ENCODE results near the gene COX14. TPM values are rescaled to one million over a fixed set of nuclear protein-coding genes. Genes with fewer than 3 reads are reported as not detected.
A peak's percentile ranks its signal among the peaks of the same experiment; 100 is the strongest.

COX14 gene
- polyA plus RNA-seq, 1 donor (not counting 4 experiments of a cell fraction or from before 2014, with no cell fraction given), result 96.6 TPM

DNA sequence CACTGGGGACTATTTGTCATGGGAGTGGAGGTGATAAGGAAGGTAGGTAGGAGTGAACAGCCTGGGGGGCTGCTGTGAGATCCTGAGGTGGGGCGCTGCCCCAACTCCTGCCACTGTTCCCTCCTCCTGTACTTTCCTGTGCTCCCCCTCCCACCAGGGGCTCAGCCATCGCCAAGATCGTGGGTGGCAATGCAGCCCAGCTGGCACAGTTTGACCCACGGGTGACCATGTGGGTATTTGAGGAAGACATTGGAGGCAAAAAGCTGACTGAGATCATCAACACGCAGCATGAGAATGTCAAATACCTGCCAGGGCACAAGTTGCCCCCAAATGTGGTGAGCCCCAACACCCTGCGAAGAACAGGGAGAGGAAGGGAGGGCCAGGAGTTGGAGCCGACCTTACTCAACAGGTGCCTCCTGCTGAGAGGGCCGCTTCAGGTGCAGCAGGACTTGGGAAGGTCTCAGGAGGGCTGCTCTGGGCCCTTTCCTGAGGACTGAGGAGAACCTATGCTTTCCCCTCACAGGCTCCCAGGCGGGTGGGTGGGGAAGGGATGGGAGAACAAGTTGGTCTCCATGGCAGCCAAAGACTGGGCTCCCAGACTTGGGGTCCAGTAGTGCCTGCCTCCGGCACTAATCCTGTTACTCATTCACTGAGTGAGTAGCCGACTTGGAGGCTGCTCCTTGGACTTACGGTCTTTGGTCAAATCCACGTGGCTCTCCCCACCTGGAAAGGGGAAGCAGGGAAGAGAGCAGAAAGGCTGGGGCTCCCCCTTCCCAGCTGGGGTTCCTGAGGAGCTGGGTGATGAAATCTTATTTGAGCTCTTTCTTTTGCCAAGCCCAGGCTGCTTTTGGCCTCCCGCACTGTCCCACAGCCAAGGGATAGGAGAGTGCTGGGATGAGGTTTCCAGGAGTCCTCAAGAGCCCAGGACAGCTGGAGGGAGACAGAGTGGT is 7.3 kb upstream of the COX14 start:
- no peak for TF ChIP-seq EZH2 (IDR thresholded peaks at IDR 0.05; ENCODE audit: low read length)
- no peak for TF ChIP-seq CTCF (optimal IDR thresholded peaks at IDR 0.05 in 1 of 3, IDR thresholded peaks at IDR 0.05 in 1 of 3, conservative IDR thresholded peaks at IDR 0.05 in 1 of 3; ENCODE audit: extremely low read depth in 1 of 3, insufficient read depth in 2 of 3, low read length in 3 of 3)
- no peak for FAIRE-seq
- H3K9ac ChIP-seq (ENCODE audit: control insufficient read depth, extremely low read depth, insufficient read depth, low read length), result no peak overlapping the region

GRCh38 chr12:50105913-50106450 is 6.1 kb upstream of the COX14 start:
- FAIRE-seq (no peak), DNase-seq (ENCODE audit: low read depth, low spot score) (no peak)
- no peaks in the 10 kb centered on the region for H3K27me3 ChIP-seq (ENCODE audit: control insufficient read depth, extremely low read depth, insufficient read depth, low read length)
- H3K27ac ChIP-seq (ENCODE audit: control insufficient read depth, insufficient read depth, low read length), result no peak overlapping the region
- no peak overlapping the region for H3K4me2 ChIP-seq (ENCODE audit: control insufficient read depth, extremely low read depth, insufficient read depth, low read depth, low read length)
- no peaks in the 10 kb centered on the region for H3K79me2 ChIP-seq (ENCODE audit: control insufficient read depth, insufficient read depth, low read length)
- H3K4me1 ChIP-seq (ENCODE audit: control insufficient read depth, extremely low read depth, insufficient read depth, low read length), result peaks cover 17% of the 10 kb centered on the region
- dilution Hi-C loops (cut with MboI; ENCODE audit: extremely low pct_ligation_motif_present, low sequenced_read_pairs), result no loop called here
- TF ChIP-seq EZH2 (IDR thresholded peaks at IDR 0.05; ENCODE audit: low read length) (no peak), CTCF (optimal IDR thresholded peaks at IDR 0.05 in 1 of 3, IDR thresholded peaks at IDR 0.05 in 1 of 3, conservative IDR thresholded peaks at IDR 0.05 in 1 of 3; ENCODE audit: extremely low read depth in 1 of 3, insufficient read depth in 2 of 3, low read length in 3 of 3) (no peak)
- H3K9me1 ChIP-seq (ENCODE audit: control insufficient read depth, extremely low read depth, insufficient read depth, low read length), result no peaks in the 10 kb centered on the region
- no peaks in the 10 kb centered on the region for H3K9me3 ChIP-seq (ENCODE audit: control insufficient read depth, low read depth, low read length)
- no peak overlapping the region for H3K9ac ChIP-seq (ENCODE audit: control insufficient read depth, extremely low read depth, insufficient read depth, low read length)
- no peaks in the 10 kb centered on the region for H4K20me1 ChIP-seq (ENCODE audit: control insufficient read depth, extremely low read depth, insufficient read depth, low read length)
- no peak overlapping the region for H3K4me3 ChIP-seq (ENCODE audit: control insufficient read depth in 2 of 3, extremely low read depth in 1 of 3, insufficient read depth in 2 of 3, low read depth in 1 of 3, low read length in 3 of 3)
- H3K36me3 ChIP-seq (ENCODE audit: control insufficient read depth in 2 of 2, extremely low read depth in 1 of 2, insufficient read depth in 2 of 2, low read length in 2 of 2), result peaks cover 2 to 11% of the 10 kb centered on the region in 2 experiments
- H2AFZ ChIP-seq (ENCODE audit: control insufficient read depth, low read length), result no peak overlapping the region

More for the DNA sequence above, 7.3 kb upstream of the COX14 start:
- no peak overlapping the region for H2AFZ ChIP-seq (ENCODE audit: control insufficient read depth, low read length)
- no peaks in the 10 kb centered on the region for H3K79me2 ChIP-seq (ENCODE audit: control insufficient read depth, insufficient read depth, low read length)
- no peaks in the 10 kb centered on the region for H3K9me3 ChIP-seq (ENCODE audit: control insufficient read depth, low read depth, low read length)
- H3K4me1 ChIP-seq (ENCODE audit: control insufficient read depth, extremely low read depth, insufficient read depth, low read length), result peaks cover 8% of the 10 kb centered on the region
- H3K36me3 ChIP-seq (ENCODE audit: control insufficient read depth in 2 of 2, extremely low read depth in 1 of 2, insufficient read depth in 2 of 2, low read length in 2 of 2), result peaks cover 5 to 17% of the 10 kb centered on the region in 2 experiments
- H3K27ac ChIP-seq (ENCODE audit: control insufficient read depth, insufficient read depth, low read length), result no peak overlapping the region
- dilution Hi-C loops (cut with MboI; ENCODE audit: extremely low pct_ligation_motif_present, low sequenced_read_pairs), result no loop called here
- no peaks in the 10 kb centered on the region for H3K9me1 ChIP-seq (ENCODE audit: control insufficient read depth, extremely low read depth, insufficient read depth, low read length)
- no peaks in the 10 kb centered on the region for H3K27me3 ChIP-seq (ENCODE audit: control insufficient read depth, extremely low read depth, insufficient read depth, low read length)
- no peaks in the 10 kb centered on the region for H4K20me1 ChIP-seq (ENCODE audit: control insufficient read depth, extremely low read depth, insufficient read depth, low read length)
- DNase-seq (ENCODE audit: low read depth, low spot score), result no peak
- no peak overlapping the region for H3K4me3 ChIP-seq (ENCODE audit: control insufficient read depth in 2 of 3, extremely low read depth in 1 of 3, insufficient read depth in 2 of 3, low read depth in 1 of 3, low read length in 3 of 3)
- peak overlapping the region; percentile 40 for H3K4me2 ChIP-seq (ENCODE audit: control insufficient read depth, extremely low read depth, insufficient read depth, low read depth, low read length)
